Heart right ventricle (tissue), 16 donors: ENCODE results near the gene WDR59. TPM values are rescaled to one million over a fixed set of nuclear protein-coding genes. Genes with fewer than 3 reads are reported as not detected.

Experiments used
- ATAC-seq, 8 donors: fragments of 200-7000 bp; cut with Tn5 transposase; one replicate each; pipeline ENCODE4 v1.9.1; 2020; ENCODE audit warnings: mild to moderate bottlenecking in 8 of 8, moderate library complexity in 8 of 8, moderate number of reproducible peaks in 1 of 8
- DNase-seq, 2 donors: peaks; one replicate each; pipeline ENCODE4 v3.0.0-alpha.2; 2020
- H3K27ac ChIP-seq, 10 donors: fragments of 200-600 bp; sonication (generic) in 2 of 10; one replicate each; pipeline versions ENCODE4 v1.5.0 to v1.8.0; 2020 to 2022; ENCODE audit warnings: mild to moderate bottlenecking in 3 of 10
- H3K27me3 ChIP-seq, 7 donors: fragments of 200-600 bp; one replicate each; pipeline ENCODE4 v1.8.0; 2021 to 2022; ENCODE audit warnings: mild to moderate bottlenecking in 2 of 7
- H3K36me3 ChIP-seq, 9 donors: fragments of 200-600 bp; sonication (generic) in 1 of 9; one replicate each; pipeline versions ENCODE4 v1.5.0 to v1.8.0; 2020 to 2022; ENCODE audit warnings: mild to moderate bottlenecking in 2 of 9
- H3K4me1 ChIP-seq, 9 donors: fragments of 200-600 bp; sonication (generic) in 1 of 9; one replicate each; pipeline versions ENCODE4 v1.5.0 to v1.8.0; 2020 to 2022; ENCODE audit warnings: mild to moderate bottlenecking in 4 of 9
- H3K4me3 ChIP-seq, 10 donors: fragments of 200-600 bp; sonication (generic) in 2 of 10; one replicate each; pipeline versions ENCODE4 v1.5.0 to v1.8.0; 2020 to 2022; ENCODE audit warnings: mild to moderate bottlenecking in 7 of 10, moderate library complexity in 2 of 10
- H3K9me3 ChIP-seq, 11 donors: fragments of 200-600 bp in 10 of 11; sonication (generic) in 2 of 11; one replicate each; pipeline versions ENCODE4 v1.5.0 to v1.8.0; 2013 to 2022; ENCODE audit warnings: mild to moderate bottlenecking in 2 of 11, control low read depth in 1 of 11, moderate library complexity in 1 of 11
- WGBS, 2 donors: extraction: QIAGEN DNeasy Blood & Tissue Kit; methylation state at CpG; one replicate each; pipeline ENCODE4 v1.1.7; 2013; ENCODE audit warnings: inconsistent platforms in 1 of 2; 5-methylcytosine and 5-hydroxymethylcytosine counted together
- intact Hi-C, 10 donors: fragments of 100-400 bp; cut with DNase I; formaldehyde crosslinking; loops; one replicate each; pipeline versions ENCODE4 v1.11.1 to v1.14.2; 2022
- polyA plus RNA-seq, 2 donors: library from polyadenylated mRNA; stranded (reverse); fragments of 200-250 nt; gene quantifications; one replicate each; pipeline ENCODE4 v1.2.3, GENCODE V29; 2013
- total RNA-seq, 10 donors: library from RNA; stranded (reverse); fragmentation: NEBNext Ultra II Directional in 3 of 10; extraction: Animal tissue kit (Norgen Biotek cat#: 25700) in 3 of 10; gene quantifications; one replicate each; pipeline versions ENCODE4 v1.2.1 to v1.2.4, GENCODE V29; 2021 to 2023
- TF ChIP-seq, protein P1 (sequence below), 9 donors: fragments of 200-600 bp; sonication (generic) in 2 of 9; IDR thresholded peaks; one replicate each; pipeline versions ENCODE4 v1.5.0 to v1.8.0; 2021 to 2022; ENCODE audit warnings: antibody characterized with exemption in 9 of 9, mild to moderate bottlenecking in 5 of 9, moderate library complexity in 1 of 9
- donor health status: Arrhythmogenic right ventricular cardiomyopathy.
- donor health status: ischemic (EF 13 %, LVEDD 7.1; RV severe dilation, severe dysfunction).
- donor health status: healthy with polysubstance abuse.
- donor health status: DM: no; HTN: yes; CAD: no.
- donor health status: DM: no; HTN: no; CAD: no.
- donor health status: ischemic (EF 25% LVEDD 6.9; RV normal size, moderate dysfunction).
- donor health status: ischemic (EF 25% LVEDD 5.7; RV mildly dilated, moderate dysfunction).
- donor health status: healthy.
- donor health status: DM: yes; HTN: yes; CAD: no.
- donor health status: Ischemic cardiomyopathy.
- donor health status: ischemic (EF 35%, LVEDD 5.7; RV mildly dilated, moderate dysfunction).
- donor health status: nonischemic (EF 11% LVEDD 7.7; RV severe dilation, severe dysfunction).
- donor health status: DM: yes; HTN: yes; CAD: no.
- donor health status: PGD.
- donor health status: ischemic (EF 29% LVEDD 5.4; RV normal size, mild dysfunction).
- donor health status: nonischemic (EF 23%, LVEDD 6.1; RV moderate dilation, normal function).

The WDR59 gene
- total and polyA plus RNA-seq, 12 donors: 15.6 to 63.5 (median 40.9) TPM

GRCh38 chr16:74871608-74872007 is 113.3 kb downstream of the WDR59 start:
- no peak overlapping the region for H3K4me3 ChIP-seq
- peaks cover 0 to 51% (median 5%) of the 10 kb centered on the region in 9 donors for H3K36me3 ChIP-seq
- TF ChIP-seq, protein P1, sequence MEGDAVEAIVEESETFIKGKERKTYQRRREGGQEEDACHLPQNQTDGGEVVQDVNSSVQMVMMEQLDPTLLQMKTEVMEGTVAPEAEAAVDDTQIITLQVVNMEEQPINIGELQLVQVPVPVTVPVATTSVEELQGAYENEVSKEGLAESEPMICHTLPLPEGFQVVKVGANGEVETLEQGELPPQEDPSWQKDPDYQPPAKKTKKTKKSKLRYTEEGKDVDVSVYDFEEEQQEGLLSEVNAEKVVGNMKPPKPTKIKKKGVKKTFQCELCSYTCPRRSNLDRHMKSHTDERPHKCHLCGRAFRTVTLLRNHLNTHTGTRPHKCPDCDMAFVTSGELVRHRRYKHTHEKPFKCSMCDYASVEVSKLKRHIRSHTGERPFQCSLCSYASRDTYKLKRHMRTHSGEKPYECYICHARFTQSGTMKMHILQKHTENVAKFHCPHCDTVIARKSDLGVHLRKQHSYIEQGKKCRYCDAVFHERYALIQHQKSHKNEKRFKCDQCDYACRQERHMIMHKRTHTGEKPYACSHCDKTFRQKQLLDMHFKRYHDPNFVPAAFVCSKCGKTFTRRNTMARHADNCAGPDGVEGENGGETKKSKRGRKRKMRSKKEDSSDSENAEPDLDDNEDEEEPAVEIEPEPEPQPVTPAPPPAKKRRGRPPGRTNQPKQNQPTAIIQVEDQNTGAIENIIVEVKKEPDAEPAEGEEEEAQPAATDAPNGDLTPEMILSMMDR (IDR thresholded peaks at IDR 0.05): no peak
- intact Hi-C loops: no loop called here
- no peak overlapping the region for H3K27ac ChIP-seq
- DNase-seq: no peak
- no peaks in the 10 kb centered on the region for H3K27me3 ChIP-seq
- H3K9me3 ChIP-seq: no peaks in the 10 kb centered on the region
- WGBS, 2 donors: 78 to 88% methylated on average over 5 of the region's 5 CpGs
- no peak for ATAC-seq
- peaks cover 0 to 16% (median 7%) of the 10 kb centered on the region in 9 donors for H3K4me1 ChIP-seq

DNA sequence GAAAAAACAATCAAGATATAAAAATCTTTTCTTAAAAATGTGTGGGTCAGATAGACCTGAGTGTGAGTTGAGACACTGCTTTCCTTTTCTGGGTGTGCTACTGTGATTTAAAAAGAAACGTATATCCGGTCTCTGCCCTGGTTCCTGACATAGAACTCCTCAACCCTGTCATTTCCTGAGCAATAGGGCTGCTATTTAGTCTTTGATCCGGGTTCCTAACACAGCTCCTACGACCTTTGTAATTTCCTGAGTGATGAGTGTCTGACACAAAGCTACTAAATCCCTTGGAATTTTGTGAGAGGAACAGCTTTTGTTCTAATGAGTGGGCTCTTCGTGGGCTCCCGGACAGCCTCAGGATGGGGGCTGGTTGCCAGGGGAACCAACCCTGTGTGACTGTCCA is 116.4 kb downstream of the WDR59 start:
- TF ChIP-seq, protein P1 (IDR thresholded peaks at IDR 0.05): no peak
- DNase-seq (peak in 1 of 2 donors; percentile 16), ATAC-seq (peak; percentile 72 to 95 (median 87))
- peak overlapping the region; percentile 22 to 82 (median 69) for H3K27ac ChIP-seq
- H3K27me3 ChIP-seq: no peaks in the 10 kb centered on the region
- peaks cover 0 to 16% (median 7%) of the 10 kb centered on the region in 9 donors for H3K4me1 ChIP-seq
- peaks cover 0 to 24% (median 5%) of the 10 kb centered on the region in 9 donors for H3K36me3 ChIP-seq
- no peaks in the 10 kb centered on the region for H3K9me3 ChIP-seq
- no peak overlapping the region for H3K4me3 ChIP-seq
- intact Hi-C loops: loop anchor here in 2 of 10 donors (5.0 to 10.0 kb wide), 2 partner anchors 161 to 246 kb away; partner anchors contain the start of gene LDHD (in 1 of the 2)
- 27 to 34% methylated on average over 6 of the region's 6 CpGs for WGBS, 2 donors

- Histone ChIP-seq H3K27me3 (no peaks in the 10 kb centered on the region), H3K9me3 (no peaks in the 10 kb centered on the region), H3K4me3 (no peak overlapping the region), H3K36me3 (peaks cover 0 to 20% (median 5%) of the 10 kb centered on the region in 9 donors), H3K4me1 (peaks cover 0 to 16% (median 7%) of the 10 kb centered on the region in 9 donors), H3K27ac (peak overlapping the region in 8 of 10 donors; percentile 22 to 82 (median 72))
- intact Hi-C loops: loop anchor here in 2 of 10 donors (5.0 to 10.0 kb wide), 2 partner anchors 161 to 247 kb away; partner anchors contain the start of gene LDHD (in 1 of the 2)
- DNase-seq (no peak), ATAC-seq (no peak)
- TF ChIP-seq, protein P1 (IDR thresholded peaks at IDR 0.05): no peak
- WGBS, 2 donors: 70 to 73% methylated on average over 5 of the region's 5 CpGs
Measured at GRCh38 chr16:74868035-74868434, 116.9 kb downstream of the WDR59 start.

GRCh38 chr16:74867281-74867849 is 117.6 kb downstream of the WDR59 start:
- Histone ChIP-seq H3K4me3 (no peak overlapping the region), H3K9me3 (no peaks in the 10 kb centered on the region), H3K36me3 (peaks cover 0 to 13% (median 5%) of the 10 kb centered on the region in 9 donors), H3K27me3 (no peaks in the 10 kb centered on the region), H3K27ac (peak overlapping the region in 4 of 10 donors; percentile 69 to 82 (median 75)), H3K4me1 (peaks cover 0 to 16% (median 7%) of the 10 kb centered on the region in 9 donors)
- TF ChIP-seq, protein P1 (IDR thresholded peaks at IDR 0.05): no peak
- ATAC-seq (no peak), DNase-seq (no peak)
- intact Hi-C loops: loop anchor here in 2 of 10 donors (5.0 to 10.0 kb wide), 2 partner anchors 160 to 247 kb away; partner anchors contain the start of gene LDHD (in 1 of the 2)
- 83 to 86% methylated on average over 15 of the region's 15 CpGs for WGBS, 2 donors
